GM21723 (cell line): ENCODE results near the gene FRMD4A.

Source experiments
- ATAC-seq: cut with Tn5 transposase; IDR thresholded peaks from one replicate; pipeline ENCODE4 v1.9.1; 2021; ENCODE audit warnings: mild to moderate bottlenecking, moderate library complexity; ENCODE audit not compliant: unreplicated experiment

The FRMD4A gene

DNA sequence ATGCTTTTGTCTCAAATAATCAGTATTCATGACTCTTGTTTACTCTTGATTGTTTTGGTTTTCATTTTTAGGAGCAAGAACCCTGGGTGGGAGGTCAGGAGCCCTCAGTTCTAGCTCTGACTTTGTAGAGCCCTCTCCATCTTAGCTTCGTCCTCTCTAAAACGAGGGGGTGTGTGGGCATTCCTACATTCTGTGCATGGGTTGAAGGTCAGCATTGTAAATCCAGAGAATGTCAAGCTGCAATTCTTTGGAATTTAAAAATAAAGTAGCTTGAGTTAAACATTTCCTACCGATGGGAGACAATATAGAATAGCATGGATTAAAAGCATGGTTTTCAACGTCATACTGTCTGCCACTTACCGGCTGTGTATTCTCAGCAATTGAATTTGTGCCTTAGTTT lies 615.6 kb downstream of the FRMD4A start:
- no peak for ATAC-seq

DNA sequence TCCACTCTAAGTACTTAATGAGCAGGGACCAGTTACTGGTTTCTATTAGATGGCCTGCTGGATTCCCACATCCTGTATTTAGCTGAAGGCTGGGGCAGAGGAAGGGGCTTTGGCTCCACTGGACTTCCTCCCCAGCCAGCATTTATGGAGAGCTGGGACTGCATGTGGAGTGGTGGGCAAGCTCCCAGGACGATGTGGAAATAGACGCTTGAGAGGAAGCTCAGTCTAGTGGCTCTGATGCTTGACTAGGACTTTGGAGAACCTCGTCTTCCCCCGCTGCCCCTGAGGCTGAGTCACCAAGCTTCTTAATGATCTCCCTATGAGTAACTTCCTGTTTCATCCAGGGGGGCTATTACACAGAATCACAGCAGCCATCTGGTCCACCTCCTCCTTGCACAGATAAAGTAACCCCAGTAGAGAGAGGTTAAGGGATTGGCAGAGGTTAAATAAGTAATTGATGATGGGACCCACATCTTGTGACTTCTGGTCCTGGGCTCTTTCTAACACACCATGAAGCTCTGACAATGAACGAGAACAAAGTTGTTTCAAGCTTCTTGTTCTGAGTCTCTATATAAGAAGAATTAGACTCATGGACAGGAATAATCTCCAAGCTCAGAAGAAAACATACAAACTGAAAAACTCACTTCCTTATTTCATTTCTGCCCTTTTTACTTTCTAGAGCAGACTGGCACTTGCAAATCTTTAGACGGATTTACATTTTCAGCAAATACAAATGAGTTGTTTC lies 617.7 kb downstream of the FRMD4A start:
- peak; percentile 71 for ATAC-seq

- ATAC-seq, result no peak
Measured at GRCh38 chr10:13712476-13712836, 618.3 kb downstream of the FRMD4A start.

DNA sequence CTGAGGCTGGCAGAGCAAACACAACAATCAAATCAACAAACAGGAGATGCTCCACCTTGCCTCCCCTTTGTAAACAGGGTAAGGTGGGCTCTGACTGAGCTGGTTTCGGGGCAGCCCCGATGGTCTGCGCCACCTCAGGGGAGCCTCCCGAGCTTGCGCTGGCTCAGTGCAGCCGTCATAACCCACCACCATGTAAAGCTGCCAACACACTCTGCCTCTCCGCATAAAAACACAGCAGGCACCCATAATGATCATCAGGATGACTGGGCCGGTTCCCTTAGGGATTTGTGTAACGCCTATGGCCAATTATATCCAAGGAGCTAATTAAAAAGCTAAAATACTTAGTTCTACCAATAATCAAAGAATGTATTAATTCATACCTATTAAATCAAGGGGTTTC lies 619.4 kb downstream of the FRMD4A start:
- ATAC-seq, result no peak

GRCh38 chr10:13709931-13710650 lies 620.6 kb downstream of the FRMD4A start:
- ATAC-seq, result no peak

DNA sequence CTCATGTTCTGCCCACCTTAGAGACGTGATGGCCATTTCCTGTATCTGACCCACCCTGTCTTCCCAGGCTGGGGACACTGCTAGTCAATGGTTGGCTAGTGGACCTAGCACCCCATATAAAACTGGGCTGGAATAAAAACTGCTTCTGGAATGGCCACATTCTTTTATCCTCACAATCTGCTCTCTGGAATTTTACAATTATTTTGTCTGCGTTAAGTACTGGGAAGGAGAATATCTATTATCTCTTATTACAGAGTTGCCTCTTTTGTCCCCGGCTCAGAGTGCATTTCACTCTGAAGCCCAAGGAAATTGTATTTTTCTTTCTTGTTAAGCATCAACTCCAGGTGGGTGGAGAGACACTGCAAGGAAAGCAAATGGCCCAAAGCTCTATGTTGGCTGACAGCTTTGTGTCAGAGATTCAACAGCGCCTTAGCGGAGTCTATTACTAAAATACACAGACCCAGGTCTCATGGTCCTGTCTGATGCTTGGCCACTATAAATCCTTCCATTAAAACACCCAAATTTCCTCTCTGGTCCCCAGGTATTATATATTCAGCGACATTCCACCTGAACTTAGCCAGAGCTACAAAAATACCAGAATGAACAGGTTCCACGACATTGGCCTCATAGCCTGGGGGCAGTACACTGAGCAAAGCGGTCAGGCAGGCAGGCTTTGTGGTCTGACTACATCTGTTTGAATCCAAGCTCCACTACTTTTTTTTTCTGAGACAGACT lies 622.3 kb downstream of the FRMD4A start:
- ATAC-seq, result no peak

DNA sequence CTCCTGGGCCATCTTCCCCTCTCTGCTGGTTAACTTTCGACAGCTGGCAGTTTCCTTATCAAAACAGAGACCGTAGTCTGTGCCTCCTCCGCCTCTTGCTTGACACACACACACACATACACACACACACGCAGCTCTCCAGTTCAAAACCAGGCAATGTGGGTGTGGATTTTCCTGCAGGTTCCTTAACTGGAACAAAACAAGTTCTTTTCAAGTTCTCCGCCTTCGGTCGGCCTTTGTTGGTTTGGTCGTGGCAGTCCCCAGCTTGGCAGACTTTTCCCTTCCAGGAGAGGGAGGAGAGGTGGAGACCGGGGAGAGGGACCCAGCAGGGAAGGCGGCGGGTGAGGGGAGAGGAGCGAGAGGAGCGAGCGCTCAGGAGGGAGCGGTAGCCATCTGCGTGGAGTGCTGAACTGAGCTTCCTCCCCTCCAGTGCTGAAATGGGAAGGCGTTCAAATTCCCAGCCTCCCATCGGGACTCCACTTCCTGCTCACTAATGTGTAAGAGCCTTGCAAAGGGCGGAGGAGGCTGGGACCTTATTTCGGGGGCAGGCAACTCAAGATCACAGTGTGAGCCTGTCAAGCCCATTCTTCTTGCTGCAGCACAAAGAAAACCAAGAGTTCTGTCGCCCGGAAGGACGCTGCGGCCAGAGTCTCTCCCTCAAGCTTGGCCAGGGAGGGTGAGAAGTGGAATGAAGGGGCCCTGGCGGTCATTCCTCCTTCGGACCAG lies 623.4 kb downstream of the FRMD4A start:
- ATAC-seq, result peak; percentile 65

DNA sequence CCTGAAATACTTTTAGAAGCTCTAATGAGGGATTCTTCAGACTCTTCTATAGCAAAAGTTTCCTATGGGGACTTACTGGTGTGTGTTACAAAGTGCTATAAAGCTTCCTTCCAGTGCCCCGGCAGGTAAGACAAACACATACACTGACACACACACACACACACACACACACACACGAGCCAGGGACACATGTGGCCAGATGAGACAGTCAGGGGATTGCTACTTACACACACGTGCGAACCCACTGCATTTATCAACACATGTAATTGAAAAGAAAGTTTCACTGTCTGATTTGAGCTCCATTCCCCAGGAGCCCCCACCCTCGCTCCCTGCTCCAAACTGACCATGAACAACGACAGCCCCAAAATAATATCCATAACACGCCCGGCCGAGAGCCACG lies 624.1 kb downstream of the FRMD4A start:
- ATAC-seq, result no peak

GRCh38 chr10:13706175-13706574 lies 624.5 kb downstream of the FRMD4A start:
- ATAC-seq, result no peak

DNA sequence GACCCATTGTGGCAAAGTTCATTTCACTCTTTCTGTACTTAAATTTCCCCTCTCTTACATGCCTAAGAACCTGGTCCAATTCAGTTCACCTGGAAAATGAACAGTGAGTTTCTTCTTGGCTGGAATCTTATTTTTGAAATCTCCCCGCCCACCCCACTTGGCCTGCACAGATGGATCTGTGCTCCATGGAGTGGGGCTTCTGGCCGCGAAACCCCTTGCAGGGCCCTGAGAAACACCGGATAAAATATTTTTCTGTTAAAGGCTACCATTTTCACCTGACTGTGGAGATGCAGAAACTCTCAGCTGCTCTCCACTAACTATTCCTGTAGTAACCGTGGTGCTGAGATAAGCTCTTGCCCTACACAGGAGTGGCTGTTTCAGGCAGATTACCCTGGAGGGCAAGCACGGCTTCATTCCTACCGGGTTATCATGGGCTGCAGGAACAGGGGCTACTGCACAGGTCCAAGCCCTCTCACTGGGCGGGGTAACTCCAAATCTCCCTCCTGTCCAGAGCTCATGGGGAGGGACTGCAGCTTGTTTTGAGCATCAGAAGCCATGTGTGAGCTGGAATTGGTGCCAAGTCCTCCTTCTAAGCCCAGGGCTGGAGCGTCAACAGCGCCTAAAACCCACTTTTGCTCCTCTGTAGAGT lies 625.1 kb downstream of the FRMD4A start:
- ATAC-seq, result no peak

DNA sequence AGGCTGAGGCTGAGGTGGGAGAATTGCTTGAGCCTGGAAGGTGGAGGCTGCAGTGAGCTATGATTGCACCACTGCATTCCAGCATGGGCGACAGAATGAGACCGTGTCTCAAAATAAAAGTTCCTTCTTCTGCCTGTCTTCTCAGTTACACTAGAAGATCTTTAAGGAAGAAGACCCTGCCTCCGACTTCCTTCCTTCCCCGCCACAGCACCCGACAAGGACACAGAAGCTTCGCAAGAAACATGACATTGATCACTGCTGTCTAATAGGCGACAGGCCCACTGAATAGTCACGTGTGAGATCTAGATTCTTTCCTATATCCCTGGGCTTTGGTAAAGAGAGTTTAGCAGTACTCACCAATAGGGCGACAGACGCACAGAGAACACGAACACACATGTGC lies 625.8 kb downstream of the FRMD4A start:
- no peak for ATAC-seq

DNA sequence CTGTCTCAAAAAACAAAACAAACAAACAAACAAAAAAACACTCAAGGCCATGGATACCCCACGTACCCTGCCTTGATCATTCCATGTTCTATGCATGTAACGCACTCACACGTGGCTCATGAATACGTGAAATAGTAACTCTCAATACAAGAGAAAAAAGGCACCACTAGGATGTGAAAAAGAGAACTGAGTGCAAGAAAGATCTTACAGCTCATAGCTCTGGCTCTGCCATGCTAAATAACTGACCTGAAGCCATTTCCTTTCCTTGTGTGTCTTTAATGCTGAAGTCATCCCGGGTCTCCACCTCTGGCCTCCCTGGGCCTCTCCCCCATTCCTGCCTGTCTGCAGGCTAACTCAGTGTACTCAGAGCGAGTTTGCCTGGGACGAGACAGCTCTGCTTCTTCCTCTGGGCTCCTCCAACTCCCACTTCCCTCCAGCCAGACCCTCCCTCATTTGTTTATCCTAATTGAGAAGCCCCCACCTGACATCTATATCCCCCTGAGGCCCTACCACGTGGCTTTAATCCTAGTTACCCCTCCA lies 626.7 kb downstream of the FRMD4A start:
- ATAC-seq, result no peak

DNA sequence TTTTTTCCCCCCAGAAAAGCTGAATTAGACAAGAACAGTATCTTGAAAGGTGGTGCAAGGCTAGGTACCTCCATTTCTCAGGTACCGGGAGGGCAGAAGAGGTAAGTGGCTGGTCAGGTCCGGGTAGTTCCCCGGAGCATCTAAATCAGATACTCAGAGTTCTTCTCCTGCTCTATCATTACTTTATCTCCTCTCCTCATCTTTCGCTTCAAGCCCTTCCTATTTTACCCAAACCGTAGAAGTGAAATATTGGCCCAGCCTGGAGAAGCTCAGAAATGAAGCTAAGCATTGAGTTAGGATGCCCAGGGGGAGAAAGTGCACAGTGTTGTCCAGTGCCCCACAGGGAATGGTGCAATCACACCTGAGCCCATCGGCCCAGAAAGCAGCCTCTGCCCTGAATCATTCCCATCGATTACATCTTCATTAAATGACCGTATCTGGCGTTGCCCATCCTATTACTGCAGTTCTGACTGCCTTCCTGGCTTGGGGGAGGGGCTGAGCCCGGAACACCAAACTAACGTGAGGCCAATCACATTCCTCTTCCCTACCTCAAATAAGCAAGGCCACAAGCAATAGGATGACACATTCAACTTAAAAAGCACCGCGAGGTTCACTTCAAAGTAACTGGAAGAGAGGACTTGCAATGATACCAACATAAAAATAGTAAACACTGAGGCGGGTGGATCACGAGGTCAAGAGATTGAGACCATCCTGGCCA lies 627.5 kb downstream of the FRMD4A start:
- ATAC-seq, result no peak

GRCh38 chr10:13701157-13701919 lies 629.4 kb downstream of the FRMD4A start:
- no peak for ATAC-seq

DNA sequence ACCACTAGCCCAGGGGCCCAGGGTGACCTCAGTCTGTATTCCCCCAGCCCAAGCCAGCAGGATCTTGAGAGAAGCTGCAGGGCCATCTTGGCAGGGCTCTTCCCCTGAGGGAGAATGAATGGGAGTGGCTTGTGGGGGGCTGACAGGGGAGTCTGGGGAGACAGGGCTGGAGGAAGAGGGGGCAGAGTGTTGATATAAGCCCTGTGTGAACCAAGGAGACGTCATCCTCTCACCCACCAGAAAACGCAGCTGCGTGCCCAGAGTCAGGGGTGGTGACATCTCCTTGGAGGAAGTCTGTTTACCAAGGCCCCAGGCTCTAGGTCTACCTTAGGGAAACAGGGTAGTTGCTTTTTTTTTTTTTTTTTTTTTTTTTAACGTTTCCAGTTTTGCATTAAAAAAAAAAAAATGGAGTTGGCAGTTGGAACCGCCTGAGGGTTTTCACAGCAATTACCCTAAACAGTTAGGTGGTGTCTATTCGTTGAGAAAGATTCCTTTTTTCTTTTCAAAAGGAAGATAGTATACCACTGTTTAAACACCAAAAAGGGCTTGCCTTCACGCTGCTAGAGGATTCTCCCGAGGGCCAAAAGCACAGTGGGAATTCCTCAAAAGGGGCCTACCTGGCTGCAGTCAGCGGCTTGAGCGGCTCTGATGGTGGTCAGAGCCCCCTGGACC lies 630.1 kb downstream of the FRMD4A start:
- ATAC-seq, result no peak

GRCh38 chr10:13699216-13699615 lies 631.5 kb downstream of the FRMD4A start:
- ATAC-seq, result no peak

DNA sequence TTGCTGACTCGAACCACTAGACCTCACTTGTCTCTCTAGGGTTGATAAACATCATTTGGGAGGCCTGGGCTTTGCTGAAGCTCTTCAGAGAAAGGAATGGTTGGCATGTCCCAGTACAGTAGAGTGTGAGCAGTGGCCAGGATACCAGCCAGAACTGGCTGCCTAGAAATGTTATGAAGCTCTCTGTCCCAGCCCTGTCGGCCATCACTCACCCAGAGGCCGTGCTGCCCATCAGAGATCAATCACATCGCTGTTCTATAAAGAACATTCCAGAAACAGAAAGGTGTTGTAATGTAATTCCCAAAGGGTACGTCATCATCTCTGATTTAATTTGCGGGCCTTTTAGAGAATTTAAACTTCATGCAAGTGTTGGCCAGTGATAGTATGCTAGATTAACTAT lies 632.5 kb downstream of the FRMD4A start:
- ATAC-seq, result no peak

- ATAC-seq, result no peak
Measured at GRCh38 chr10:13696071-13696470, 634.7 kb downstream of the FRMD4A start.

- ATAC-seq, result no peak
Measured at GRCh38 chr10:13695588-13695987, 635.1 kb downstream of the FRMD4A start.
